SK-N-SH treated with all-trans-retinoic acid at 6 μM for 48 hours (cell line): ENCODE data around the gene B4GAT1.

Experiments
- ARNTL ChIP-seq: fragments of 450-650 bp; formaldehyde crosslinking; IDR thresholded peaks from 2 replicates; pipeline ENCODE4 v1.5.0; 2020; ENCODE audit warnings: low read depth, mild to moderate bottlenecking, moderate library complexity, borderline replicate concordance
- TF ChIP-seq, protein P1 (sequence below): fragments of 250-450 bp; sonication (Bioruptor Pico); IDR thresholded peaks from 2 replicates; pipeline ENCODE4 v1.5.1; 2021; ENCODE audit warnings: mild to moderate bottlenecking, moderate library complexity
- TF ChIP-seq, protein P2 (sequence below): fragments of 250-450 bp; sonication (Bioruptor Pico); IDR thresholded peaks from 2 replicates; pipeline ENCODE4 v1.8.0; 2021; ENCODE audit warnings: low read depth, mild to moderate bottlenecking, moderate library complexity, borderline replicate concordance
- TF ChIP-seq, protein P3 (sequence below): fragments of 250-450 bp; sonication (Bioruptor Pico); IDR thresholded peaks from 2 replicates; pipeline ENCODE4 v1.8.0; 2020; ENCODE audit warnings: mild to moderate bottlenecking, moderate library complexity, borderline replicate concordance

DNA sequence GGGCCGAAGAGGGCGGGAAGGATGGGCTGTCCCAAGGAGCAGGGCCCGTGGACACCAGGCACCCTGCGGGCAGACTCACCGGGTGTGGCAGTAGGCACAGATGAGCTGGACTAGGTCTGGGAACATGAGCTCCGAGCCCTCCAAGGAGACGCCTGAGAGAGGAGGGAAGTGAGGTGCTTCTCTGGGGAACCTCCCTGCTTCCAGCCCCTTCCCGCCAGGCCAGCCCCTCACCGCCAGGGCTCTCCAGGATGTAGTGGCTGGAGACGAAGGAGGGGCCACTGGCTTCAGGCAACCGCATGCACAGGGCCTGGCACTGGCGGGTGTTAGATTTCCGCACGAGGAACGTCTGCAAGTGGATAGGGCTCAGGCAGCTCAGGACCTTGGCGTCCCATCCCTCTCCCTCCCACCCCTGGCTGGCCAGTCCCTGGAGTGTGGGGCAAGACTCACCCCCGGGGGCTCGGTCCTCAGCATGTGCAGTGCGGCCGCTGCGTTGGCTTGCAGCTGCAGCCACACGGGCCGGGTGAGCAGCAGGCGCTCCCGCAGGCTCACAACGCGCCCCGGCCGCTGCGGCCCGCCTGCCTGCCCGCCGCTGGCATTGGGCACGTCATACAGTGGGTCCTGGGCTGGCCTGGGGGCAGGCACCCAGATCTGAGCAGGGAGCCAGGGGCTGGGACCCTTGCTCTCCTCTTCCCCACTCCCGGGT is 11.7 kb downstream of the B4GAT1 start:
- TF ChIP-seq, protein P1, sequence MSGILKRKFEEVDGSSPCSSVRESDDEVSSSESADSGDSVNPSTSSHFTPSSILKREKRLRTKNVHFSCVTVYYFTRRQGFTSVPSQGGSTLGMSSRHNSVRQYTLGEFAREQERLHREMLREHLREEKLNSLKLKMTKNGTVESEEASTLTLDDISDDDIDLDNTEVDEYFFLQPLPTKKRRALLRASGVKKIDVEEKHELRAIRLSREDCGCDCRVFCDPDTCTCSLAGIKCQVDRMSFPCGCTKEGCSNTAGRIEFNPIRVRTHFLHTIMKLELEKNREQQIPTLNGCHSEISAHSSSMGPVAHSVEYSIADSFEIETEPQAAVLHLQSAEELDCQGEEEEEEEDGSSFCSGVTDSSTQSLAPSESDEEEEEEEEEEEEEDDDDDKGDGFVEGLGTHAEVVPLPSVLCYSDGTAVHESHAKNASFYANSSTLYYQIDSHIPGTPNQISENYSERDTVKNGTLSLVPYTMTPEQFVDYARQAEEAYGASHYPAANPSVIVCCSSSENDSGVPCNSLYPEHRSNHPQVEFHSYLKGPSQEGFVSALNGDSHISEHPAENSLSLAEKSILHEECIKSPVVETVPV = no peak
- TF ChIP-seq, protein P2, sequence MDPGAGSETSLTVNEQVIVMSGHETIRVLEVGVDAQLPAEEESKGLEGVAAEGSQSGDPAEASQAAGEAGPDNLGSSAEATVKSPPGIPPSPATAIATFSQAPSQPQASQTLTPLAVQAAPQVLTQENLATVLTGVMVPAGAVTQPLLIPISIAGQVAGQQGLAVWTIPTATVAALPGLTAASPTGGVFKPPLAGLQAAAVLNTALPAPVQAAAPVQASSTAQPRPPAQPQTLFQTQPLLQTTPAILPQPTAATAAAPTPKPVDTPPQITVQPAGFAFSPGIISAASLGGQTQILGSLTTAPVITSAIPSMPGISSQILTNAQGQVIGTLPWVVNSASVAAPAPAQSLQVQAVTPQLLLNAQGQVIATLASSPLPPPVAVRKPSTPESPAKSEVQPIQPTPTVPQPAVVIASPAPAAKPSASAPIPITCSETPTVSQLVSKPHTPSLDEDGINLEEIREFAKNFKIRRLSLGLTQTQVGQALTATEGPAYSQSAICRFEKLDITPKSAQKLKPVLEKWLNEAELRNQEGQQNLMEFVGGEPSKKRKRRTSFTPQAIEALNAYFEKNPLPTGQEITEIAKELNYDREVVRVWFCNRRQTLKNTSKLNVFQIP = no peak
- TF ChIP-seq ARNTL = no peak
- TF ChIP-seq, protein P3, sequence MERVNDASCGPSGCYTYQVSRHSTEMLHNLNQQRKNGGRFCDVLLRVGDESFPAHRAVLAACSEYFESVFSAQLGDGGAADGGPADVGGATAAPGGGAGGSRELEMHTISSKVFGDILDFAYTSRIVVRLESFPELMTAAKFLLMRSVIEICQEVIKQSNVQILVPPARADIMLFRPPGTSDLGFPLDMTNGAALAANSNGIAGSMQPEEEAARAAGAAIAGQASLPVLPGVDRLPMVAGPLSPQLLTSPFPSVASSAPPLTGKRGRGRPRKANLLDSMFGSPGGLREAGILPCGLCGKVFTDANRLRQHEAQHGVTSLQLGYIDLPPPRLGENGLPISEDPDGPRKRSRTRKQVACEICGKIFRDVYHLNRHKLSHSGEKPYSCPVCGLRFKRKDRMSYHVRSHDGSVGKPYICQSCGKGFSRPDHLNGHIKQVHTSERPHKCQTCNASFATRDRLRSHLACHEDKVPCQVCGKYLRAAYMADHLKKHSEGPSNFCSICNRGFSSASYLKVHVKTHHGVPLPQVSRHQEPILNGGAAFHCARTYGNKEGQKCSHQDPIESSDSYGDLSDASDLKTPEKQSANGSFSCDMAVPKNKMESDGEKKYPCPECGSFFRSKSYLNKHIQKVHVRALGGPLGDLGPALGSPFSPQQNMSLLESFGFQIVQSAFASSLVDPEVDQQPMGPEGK = no peak
